Kidney tubule cell (primary cell): ENCODE measurements around the gene ZBTB7B.
"Not testable (repeated sequence)": the region's sequence is repeated elsewhere in the genome, so short reads cannot be mapped to it uniquely, and the experiment has no call there.

Source experiments
- DNase-seq: peaks from one replicate; pipeline ENCODE4 v3.0.0-alpha.2; 2018; ENCODE audit warnings: low spot score

Gene ZBTB7B

DNA sequence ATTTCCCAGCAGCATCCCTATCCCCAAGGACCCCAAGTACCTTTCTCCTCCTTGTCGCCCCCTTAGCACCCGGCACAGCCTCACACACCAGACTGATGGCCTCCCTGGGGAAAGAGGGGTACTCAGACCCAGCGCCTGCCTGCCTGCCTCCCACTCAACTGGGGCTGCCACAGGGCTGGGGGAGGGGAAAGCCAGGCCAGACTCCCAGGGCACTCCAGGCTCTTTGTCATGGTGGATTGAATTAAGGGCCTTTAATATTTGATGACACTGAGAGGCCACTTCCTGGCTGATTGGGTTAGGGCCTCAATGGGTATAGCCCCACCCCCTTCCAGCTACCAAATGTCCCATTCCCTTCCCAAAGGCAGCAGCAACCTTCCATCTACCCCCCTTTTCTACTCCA is 33.9 kb upstream of the ZBTB7B start:
- no peak for DNase-seq

DNA sequence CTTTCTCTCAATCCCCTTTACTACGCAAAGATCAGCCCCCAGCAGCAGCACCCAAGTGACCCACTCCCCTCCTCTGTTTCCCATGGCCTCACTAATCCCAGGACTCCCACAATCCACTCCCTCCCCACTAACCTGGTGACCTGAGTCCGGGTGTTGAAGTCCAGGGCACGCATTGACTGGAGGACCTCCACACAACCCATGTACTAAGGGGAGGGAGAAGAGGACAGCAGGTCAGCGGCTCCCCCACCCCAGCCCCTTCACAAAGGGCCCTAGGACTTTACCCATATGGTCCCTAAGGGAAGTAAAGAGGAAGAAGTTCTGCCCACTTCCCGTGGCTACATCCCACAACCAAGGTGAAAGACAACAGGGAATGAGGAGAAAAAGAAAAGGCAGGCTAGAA is 33.4 kb upstream of the ZBTB7B start:
- no peak for DNase-seq

DNA sequence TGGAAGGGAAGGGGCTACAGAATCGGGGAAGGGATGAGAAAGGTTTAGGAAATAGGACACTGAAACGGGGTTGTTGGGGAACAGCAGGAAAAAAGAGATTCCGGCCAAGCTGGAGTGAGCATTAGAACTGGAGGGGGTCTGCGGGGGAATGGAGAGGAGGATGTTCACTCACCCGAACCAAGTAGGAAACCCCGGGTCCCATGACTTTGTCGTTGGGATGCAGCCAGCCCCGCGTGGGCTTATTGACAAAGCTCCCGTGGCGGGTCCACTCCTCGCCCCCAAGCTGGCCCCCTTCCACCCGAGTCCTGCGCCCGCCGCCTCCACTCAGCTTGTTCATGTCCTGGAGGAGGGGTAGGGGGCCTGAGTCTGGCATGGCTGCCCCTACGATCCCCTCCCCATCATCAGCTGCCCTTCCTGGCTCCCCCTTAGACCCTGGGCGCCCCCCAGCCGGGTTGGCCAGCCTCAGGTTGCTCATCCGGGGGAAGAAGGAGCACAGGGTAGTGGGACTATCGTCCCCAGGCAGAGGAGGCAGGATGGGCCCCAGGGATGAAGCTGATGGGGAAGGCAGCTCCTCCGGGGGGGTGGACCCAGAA is 32.6 kb upstream of the ZBTB7B start:
- no peak for DNase-seq

DNA sequence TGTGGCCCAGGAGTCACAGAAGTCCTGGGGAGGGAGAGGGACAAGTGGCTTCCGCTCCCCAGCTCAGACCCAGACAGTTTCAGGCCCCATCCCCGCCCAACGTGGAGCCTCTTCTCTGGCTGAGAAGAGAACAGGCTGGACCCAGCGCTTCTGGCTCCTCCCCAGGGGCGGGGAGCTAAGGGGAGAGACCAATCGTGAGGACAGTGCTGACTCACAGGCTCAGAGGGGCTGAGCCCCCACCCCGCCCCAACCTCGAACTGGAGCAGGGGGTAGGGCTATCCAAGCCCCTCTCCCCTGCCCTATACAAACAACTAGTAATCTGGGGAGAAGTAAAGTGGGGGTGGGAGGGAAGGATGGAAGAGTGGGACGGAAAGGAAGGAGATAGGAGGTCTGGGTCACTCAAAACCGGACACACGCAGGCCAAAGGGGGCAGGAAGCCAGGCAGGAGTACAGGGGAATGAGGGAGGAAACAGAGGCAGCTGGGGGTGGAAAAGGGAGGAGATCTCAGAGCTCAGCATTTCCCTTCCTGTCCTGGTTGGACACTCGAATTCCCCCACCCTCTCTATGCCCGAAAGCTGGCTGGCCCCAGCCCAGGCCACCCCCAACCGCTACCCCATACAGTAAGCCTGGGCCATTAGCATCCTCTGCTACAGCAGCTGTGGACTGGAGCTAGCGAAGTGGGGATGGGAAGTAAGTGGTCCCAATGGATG is 31.8 kb upstream of the ZBTB7B start, which contains the start of gene SHC1:
SHC1 (minus strand) TSS at position 117 of the 710 bp plus-strand sequence. CDS start 221 bp downstream, outside the sequence.
- DNase-seq: peak; percentile 88

DNA sequence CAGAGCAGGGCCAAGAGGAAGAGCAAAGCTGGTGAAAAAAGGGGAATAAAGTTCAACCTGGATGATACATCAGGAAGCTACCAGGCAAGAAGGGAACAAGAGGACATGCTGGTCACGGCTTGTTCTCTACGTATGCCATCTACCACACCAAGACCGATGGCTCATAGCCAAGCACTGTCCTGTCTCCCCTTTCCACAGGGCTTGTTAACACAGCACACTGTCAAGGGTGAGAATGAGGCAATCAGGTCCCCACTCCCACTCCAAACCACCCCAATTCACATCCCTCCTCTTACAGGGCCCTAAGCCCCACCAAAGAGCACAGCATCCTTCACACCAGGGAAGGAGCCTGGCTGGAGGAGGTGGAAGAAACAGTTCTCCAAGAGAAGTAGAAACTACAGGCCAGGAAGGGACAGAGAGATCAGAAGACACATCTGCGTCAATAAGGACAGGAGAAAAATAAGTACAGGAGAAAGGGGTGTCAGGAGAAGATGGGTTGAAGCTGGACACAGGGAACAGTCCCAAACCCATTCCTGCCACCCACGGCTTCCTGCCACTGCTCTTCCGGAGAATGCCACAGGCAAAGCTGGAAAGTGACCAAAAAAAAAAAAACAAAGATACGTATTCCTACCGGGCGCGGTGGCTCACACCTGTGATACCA is 31.1 kb upstream of the ZBTB7B start:
- DNase-seq: no peak

DNA sequence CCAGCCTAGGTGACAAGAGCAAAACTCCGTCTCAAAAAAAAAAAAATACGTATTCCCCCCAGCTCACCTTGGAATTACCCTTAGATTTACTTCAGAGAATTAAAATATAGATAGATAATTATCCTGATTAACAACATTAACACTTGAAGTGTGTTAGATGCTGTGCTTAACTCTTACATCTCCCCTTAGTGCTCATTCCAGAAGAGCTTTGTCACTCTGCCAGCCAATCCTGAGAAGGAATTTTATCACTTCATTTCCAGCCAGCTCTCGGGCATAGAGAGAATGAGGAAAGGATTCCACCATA is 30.4 kb upstream of the ZBTB7B start:
- DNase-seq: no peak

DNA sequence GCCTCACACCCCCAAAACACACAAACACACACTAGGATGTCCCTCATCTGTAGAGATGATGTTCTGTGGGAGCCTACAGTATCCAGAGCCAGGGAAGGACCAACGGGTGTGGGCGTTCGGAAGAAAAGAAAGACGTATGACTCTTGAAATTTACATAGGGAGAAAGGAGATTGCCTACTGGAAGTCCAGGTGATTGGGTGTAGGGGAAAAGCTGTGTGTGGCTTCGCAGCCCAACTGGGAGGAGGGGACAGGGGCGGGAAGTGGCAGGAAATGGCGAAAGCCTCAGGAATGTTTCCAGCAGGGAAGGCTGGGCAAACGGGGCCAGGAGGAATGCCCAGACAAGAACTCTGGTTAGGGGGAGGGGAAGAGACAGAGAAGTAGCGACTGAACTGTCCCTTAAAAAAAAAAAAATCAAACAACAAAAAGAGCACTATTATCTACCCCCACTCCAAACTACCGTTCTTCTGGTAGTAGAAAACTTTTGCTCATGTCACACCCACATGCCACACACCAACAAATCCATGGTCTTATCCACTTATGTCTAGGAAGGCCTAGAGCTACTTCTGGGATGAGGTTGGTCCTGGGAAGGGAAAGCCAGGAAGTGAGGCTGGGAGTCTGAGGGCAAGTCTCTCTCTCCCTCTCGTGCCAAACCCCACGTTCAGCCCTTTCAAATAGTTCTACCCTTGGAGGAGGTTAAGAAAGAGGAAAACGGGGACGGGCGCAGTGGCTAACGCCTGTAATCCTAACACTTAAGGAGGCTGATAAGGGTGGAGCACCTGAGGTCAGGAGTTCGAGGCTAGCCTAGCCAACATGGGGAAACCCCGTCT is 29.9 kb upstream of the ZBTB7B start:
- peak; percentile 98 for DNase-seq

DNA sequence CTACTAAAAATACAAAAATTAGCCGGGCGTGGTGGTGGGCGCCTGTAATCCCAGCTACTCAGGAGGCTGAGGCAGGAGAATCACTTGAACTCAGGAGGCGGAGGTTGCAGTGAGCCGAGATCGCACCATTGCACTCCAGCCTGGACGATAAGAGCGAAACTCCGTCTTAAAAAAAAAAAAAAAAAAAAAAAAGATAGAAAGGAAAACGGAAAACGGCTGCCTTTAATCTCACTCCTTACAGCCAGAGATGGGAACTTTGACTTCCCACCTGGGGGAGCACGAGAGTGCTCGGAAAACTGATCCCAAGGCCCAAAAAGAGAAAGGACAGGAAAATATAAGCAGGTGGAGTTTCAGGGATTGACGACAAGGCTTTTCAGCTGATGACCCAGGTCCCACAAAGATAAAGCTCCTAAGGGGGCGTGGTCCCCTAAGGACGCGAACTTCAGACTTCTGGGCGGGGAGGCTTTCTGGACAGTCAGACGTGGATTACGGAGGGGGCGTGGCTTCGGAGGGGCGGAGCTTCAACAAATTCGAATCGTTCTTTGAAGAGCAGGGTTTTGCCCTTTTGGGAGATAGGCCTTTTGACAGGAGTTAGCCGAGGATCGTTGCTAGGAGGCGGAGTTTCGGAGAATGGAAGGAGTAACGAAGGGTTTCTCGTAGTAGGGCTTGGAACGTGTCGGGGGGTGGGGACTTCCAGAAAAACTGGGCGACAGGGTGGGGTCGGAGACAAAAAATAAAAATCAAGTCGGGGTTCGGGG is 29.1 kb upstream of the ZBTB7B start:
- DNase-seq: peak; percentile 98

DNA sequence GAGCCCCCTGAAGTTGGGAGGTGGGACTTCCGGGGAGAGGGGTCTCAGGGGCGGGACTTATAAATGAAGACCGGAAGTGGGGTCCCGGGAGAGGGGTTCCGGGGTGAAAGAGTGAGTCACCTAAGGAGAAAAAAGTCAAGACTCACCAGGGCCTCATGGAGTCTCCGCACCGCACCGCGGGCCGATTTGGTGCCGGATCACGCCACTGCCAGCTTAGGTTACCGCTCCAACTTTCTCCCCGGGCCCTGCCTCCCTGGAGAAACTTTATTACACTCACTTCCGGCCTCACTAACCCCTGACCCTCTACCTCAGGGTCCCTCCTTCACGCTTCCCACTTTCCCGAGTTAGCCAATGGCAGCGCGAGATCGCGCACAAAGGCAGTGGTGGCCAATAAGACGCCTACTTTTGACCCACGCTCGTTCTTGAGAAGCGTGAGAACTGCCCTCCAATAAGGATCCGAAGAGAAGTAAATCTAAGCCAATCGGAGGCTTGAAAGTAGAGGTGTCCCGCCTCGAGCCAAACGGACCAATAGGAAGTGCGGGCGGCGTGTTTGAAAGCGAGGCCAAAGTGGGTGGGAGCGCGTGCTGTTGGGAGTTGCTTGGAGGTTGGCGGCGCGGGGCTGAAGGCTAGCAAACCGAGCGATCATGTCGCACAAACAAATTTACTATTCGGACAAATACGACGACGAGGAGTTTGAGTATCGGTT is 28.3 kb upstream of the ZBTB7B start, which contains the start of gene CKS1B:
CKS1B (plus strand) TSS at position 580 of the 706 bp plus-strand sequence; CDS start at position 645, 65 bp downstream.
- DNase-seq: peak; percentile 100

DNA sequence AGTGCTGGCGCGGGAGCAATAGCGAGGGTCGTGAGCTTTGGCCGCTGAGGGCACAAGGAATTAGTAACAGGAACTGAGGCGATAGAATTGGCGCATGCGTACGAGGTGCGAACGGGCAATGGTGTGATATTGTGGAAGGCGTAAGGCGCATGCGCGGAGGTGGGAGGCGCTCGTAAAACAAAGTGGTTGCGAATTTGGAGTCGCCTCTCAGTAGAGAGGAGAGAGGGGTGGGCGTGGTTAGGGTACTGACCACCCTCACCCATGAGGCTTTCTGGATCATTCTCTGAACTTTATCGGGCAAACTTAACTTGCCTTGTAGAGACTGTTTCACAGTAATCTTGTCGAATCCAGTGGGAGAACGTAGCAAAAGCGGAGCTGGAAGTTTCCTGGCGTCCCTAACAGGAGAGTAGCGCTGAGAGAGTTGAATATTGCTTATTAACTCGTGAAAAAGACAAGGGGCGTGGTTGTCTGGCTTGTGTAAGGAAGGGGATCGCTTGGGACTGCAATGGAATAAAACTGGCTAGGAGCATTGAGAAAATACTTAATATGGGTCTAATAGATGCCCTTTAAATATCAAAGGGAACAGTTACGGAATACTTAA is 27.7 kb upstream of the ZBTB7B start:
- peak; percentile 96 for DNase-seq

DNA sequence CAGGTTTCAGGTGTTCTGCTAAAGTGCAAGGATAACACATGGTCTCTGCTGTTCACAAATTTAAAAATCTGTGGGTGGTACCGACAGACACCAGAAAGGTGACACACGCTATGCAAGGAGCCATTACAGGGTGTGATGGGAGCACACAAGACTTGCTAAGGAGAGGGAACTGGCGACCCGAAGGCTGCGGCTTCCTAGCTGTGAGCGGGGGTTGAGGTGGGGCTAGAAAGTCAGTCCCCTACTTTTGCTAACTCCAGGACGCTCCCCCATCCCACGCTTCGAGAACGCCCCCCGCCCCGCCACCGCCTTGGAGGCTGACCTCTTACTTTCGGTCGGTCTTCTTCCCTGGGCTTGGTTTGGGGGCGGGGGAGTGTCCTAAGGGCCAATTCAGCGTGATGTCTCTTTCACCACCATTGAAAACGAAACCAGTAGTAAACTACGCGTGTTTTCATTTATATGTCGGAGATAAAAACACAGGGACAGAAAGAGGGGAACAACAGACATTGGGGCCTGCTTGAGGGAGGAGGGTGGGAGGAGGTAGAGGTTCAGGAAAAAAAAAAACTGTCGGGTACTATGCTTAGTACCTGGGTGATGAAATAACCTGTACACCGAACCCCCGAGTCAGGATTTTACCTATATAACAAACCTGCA is 27.1 kb upstream of the ZBTB7B start:
- DNase-seq: peak; percentile 65

DNA sequence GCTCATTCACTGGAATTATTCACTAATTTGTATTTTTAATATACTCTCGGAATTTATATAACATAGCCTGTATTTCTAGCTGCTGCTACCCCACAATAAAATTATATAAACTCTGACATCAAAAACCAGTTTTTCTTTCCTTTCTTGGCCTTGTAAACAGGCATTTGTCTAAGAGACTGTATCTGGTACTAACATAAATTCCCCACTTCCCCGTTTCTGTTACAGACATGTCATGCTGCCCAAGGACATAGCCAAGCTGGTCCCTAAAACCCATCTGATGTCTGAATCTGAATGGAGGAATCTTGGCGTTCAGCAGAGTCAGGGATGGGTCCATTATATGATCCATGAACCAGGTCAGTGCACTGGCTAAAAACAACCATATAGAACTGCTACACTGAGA is 24.8 kb upstream of the ZBTB7B start:
- DNase-seq: not testable (repeated sequence)

DNA sequence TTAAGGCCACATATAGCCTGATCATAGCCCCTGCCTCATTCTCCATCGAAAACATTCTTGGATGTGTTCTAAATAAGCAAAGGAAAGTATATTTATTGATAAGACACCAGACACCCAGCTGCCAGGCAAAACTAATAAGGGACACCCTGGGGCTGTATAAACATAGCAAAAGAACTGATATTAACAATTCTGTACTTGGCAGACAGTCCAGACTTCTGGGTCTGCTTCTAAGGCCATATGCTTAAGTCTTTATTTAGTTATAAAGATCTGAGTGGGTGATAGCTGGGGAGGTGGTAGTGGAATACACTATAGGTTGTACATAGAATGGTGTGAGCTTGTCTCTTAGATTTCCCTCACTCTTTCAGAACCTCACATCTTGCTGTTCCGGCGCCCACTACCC is 24.2 kb upstream of the ZBTB7B start:
- DNase-seq: no peak

DNA sequence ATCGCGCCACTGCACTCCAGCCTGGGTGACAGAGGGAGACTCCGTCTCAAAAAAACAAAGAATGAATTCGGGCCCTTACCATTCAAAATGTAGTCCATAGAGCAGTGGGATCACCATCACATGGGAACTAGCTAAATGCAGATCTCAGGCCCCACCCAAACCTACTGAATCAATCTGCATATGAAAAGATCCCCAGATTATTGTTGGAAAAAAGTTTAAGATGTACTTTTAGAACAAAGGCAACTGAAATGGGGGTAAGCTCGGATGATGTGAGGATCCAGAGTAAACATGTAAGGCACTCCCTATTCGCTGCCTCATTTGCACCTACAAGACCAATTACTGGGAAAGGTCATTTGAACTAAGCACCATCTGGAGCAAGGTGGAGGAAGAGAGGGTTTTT is 20.3 kb upstream of the ZBTB7B start:
- no peak for DNase-seq

DNA sequence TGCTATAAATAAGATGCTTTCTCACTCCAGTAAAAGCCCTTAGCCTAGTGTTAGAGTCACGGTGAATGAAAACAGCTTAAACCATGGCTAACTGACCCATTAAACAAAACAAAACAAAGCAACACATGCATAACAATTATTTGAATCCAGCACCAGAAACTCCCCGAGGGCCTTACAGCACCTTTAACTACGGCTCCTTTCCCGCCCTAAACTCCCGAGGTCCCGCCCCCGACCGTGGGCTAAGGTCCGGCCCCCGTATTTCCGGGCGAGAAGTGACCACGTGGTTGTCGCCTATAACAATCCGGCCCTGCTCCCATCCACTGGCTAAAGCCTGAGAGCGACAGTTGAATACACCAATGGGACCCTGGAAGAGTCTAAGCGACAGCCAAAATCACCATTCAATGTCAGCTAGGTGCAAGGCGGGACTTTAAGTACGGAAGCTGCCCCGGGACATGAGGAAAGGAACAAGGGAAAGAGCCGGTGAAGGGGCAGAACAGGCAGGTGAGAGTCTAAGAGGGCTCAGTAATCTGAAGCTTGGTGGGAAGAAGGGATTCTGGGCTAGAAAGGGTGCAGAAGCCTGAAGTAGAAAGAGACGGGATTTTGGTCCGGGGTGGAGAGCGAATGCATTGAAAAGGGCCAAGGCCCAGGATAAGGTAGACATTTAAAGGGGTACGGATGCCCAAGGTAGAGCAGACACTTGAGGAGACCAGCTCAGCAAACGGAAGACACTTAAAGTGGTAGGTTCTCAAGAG is 19.5 kb upstream of the ZBTB7B start, which contains the start of gene FLAD1:
FLAD1 (plus strand) TSS at position 448 of the 752 bp plus-strand sequence. CDS start 351 bp downstream, outside the sequence.
- DNase-seq: peak; percentile 100

DNA sequence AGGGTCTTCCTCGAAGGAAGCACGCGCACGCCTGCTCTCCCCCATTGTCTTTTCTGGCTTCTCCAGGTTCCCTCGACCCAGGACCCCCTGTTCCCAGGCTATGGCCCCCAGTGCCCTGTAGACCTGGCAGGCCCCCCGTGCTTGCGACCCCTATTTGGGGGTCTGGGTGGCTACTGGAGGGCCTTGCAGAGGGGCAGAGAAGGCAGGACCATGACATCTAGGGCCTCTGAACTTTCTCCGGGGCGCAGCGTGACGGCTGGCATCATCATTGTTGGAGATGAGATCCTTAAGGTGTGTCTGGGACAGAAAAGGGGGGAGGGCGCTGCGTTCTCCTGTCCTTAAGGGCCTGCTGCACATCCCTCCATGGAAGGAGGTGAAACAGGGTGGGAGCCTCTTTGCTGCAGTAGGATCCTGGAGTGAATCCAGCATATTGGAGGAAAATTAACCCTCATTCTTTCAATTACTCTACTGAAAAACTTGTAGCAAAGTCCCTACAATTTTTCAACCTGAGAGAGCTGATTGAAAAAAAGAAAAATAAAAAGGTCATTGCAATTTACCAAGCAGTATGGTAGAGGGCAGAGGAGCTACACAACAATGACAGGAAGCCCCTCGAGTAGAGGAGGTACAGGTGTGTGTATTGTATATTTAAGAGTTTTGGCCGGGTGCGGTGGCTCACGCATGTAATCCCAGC is 18.7 kb upstream of the ZBTB7B start:
- no peak for DNase-seq

DNA sequence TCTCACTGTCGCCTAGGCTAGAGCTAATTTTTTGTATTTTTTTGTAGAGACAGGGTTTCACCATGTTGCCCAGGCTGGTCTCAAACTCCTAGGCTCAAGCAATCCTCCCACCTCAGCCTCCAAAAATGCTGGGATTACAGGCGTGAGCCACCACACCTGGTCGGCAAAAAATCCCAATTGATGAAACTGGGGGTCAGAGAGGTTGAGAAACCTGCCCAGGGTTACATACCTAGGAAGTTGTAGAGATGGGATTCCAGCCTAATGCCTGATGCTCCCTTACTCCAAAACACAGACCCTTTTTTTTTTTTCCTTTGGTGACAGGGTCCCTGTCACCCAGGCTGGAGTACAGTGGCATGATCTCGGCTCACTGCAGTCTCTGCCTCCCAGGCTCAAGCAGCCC is 15.9 kb upstream of the ZBTB7B start:
- not testable (repeated sequence) for DNase-seq

DNA sequence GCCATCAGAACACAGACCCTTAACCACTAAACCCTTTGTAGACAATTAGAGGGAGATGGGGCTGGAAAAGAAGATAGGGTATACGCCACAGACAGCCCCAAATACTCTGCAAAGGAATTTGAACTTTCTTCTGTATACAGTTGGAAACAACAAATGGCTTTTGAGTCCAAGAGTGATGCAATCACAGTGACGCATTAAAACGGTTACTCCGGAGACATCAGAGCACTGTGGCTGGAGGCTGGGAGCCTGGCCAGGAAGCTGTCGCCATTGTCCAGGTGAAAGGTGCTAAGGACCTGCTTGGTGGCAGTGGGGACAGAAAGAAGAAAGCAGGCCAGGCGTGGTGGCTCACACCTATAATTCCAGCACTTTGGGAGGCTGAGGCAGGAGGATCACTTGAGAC is 15.3 kb upstream of the ZBTB7B start:
- DNase-seq: no peak
